ENCODE results near the gene DSG1. TPM values are rescaled to one million over a fixed set of nuclear protein-coding genes. Genes with fewer than 3 reads are reported as not detected.

Gene DSG1
- total and polyA plus RNA-seq, 7 donors: not detected

DNA sequence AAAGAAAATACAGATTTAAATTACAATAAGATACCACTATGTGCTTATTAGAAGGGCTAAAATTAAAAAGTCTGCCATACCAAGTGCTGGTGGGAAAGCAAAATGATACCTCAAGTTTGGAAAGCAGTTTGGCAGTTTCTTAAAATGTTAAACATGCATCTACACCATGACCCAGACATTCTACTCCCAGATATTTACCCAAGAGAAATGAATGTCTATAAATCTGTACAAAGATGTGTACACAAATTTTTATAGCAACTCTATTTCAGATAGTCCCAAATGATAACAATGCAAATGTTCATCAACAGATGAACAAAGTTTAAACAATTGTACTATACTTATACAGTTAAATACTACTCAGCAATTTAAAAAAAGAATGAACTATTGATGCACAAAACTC, 51.5 kb downstream of the DSG1 start:
- H3K27ac ChIP-seq: no peak overlapping the region
- H3K4me3 ChIP-seq: no peak overlapping the region
- H3K9me3 ChIP-seq: no peaks in the 10 kb centered on the region
- H3K36me3 ChIP-seq: no peaks in the 10 kb centered on the region
- no peak for DNase-seq
- H3K4me1 ChIP-seq: no peaks in the 10 kb centered on the region
- intact Hi-C loops (cut with DNase I): no loop called here
- H3K27me3 ChIP-seq: no peaks in the 10 kb centered on the region
- no peak for TF ChIP-seq POLR2AphosphoS5 (IDR thresholded peaks at IDR 0.05)
- TF ChIP-seq, protein P1, sequence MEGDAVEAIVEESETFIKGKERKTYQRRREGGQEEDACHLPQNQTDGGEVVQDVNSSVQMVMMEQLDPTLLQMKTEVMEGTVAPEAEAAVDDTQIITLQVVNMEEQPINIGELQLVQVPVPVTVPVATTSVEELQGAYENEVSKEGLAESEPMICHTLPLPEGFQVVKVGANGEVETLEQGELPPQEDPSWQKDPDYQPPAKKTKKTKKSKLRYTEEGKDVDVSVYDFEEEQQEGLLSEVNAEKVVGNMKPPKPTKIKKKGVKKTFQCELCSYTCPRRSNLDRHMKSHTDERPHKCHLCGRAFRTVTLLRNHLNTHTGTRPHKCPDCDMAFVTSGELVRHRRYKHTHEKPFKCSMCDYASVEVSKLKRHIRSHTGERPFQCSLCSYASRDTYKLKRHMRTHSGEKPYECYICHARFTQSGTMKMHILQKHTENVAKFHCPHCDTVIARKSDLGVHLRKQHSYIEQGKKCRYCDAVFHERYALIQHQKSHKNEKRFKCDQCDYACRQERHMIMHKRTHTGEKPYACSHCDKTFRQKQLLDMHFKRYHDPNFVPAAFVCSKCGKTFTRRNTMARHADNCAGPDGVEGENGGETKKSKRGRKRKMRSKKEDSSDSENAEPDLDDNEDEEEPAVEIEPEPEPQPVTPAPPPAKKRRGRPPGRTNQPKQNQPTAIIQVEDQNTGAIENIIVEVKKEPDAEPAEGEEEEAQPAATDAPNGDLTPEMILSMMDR (IDR thresholded peaks at IDR 0.05): no peak
- no peak for TF ChIP-seq EP300 (IDR thresholded peaks at IDR 0.05)

DNA sequence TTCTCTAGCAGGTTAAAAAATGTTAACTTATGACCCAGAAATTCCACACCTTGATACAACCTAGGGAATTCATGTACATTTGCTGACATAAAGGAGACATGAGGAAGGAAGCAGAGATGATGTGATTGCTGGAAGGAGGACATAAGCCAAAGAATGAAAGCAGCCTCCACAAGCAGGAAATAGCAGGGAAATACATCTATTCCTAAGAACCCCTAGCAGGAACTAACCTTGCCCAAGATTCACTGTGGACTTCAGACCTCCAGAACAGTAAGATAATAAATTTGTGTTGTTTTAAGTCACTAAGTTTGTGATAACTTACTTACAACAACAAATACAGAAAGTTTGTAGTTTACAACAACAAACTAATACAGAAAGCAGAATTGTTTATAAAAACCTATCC, 54.0 kb downstream of the DSG1 start:
- intact Hi-C loops (cut with DNase I): no loop called here

DNA sequence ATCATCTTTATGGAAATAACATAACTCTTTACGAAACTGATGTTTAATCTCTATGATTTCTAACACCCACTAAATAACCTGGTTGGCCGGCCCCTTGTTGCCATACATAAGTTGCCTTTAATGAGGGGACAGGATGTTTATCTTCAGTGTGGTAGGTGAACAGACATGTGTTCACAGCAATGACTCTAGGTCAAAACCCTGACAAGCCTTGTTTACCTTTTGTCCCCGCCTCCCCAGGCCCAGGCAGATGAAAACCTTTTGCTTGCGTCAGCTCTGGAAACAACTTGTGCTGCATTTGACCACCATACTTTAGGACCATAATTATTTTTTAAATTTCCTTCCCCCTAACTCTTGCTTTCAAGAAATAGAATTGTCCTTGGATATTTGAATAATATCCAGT, 55.7 kb downstream of the DSG1 start:
- Histone ChIP-seq H3K4me1 (no peaks in the 10 kb centered on the region), H3K27me3 (no peaks in the 10 kb centered on the region), H3K4me3 (no peak overlapping the region), H3K36me3 (no peaks in the 10 kb centered on the region), H3K27ac (no peak overlapping the region), H3K9me3 (no peaks in the 10 kb centered on the region)
- intact Hi-C loops (cut with DNase I): no loop called here
- no peak for DNase-seq
- WGBS, 2 donors: 79 to 89% methylated on average over 4 of the region's 4 CpGs
- TF ChIP-seq POLR2AphosphoS5 (IDR thresholded peaks at IDR 0.05): no peak
- no peak for TF ChIP-seq POLR2A (IDR thresholded peaks at IDR 0.05)
- TF ChIP-seq EP300 (IDR thresholded peaks at IDR 0.05): no peak
- TF ChIP-seq, protein P1 (IDR thresholded peaks at IDR 0.05): no peak

More for the DNA sequence above, 54.0 kb downstream of the DSG1 start:
- Histone ChIP-seq H3K36me3 (no peaks in the 10 kb centered on the region), H3K4me3 (no peak overlapping the region), H3K27ac (no peak overlapping the region), H3K27me3 (no peaks in the 10 kb centered on the region), H3K9me3 (no peaks in the 10 kb centered on the region), H3K4me1 (no peaks in the 10 kb centered on the region)
- DNase-seq: no peak
- no peak for TF ChIP-seq POLR2A (IDR thresholded peaks at IDR 0.05)
- TF ChIP-seq POLR2AphosphoS5 (IDR thresholded peaks at IDR 0.05): no peak
- TF ChIP-seq EP300 (IDR thresholded peaks at IDR 0.05): no peak
- TF ChIP-seq, protein P1 (IDR thresholded peaks at IDR 0.05): no peak

DNA sequence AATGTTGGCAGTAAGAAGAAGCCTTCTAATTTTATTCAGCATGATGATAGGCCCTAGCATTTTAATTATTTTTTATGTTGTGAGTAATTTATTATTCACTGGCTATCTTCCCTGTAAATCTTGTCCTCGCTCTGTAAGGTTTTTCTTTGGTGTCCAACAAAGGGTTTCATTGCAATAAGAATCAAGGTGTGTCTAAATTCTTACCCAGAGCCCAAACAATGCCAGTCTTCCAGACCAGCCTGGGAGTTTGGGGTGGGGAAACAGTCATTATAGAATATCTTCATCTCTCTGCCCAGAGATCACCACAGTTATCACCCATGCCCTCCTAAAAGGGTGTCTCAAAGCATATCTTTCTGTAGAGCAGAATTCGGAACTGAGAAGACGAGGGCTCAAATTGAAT, 58.5 kb downstream of the DSG1 start, which contains the start of gene DSG4:
Gene DSG4, plus strand, starts transcription at position 301 of the 400 bp plus-strand sequence. CDS start 135 bp downstream, outside the sequence.
- TF ChIP-seq POLR2A (IDR thresholded peaks at IDR 0.05) (no peak), EP300 (IDR thresholded peaks at IDR 0.05) (no peak), POLR2AphosphoS5 (IDR thresholded peaks at IDR 0.05) (no peak)
- TF ChIP-seq, protein P1 (IDR thresholded peaks at IDR 0.05): no peak
- no peak for DNase-seq
- H3K36me3 ChIP-seq: no peaks in the 10 kb centered on the region
- no peaks in the 10 kb centered on the region for H3K4me1 ChIP-seq
- intact Hi-C loops (cut with DNase I): no loop called here
- H3K4me3 ChIP-seq: no peak within 1 kb of the TSS
- no peak within 1 kb of the TSS for H3K27ac ChIP-seq
- no peaks in the 10 kb centered on the region for H3K27me3 ChIP-seq
- 90 to 96% methylated on average over 3 of the region's 3 CpGs for WGBS, 2 donors
- H3K9me3 ChIP-seq: no peaks in the 10 kb centered on the region

DNA sequence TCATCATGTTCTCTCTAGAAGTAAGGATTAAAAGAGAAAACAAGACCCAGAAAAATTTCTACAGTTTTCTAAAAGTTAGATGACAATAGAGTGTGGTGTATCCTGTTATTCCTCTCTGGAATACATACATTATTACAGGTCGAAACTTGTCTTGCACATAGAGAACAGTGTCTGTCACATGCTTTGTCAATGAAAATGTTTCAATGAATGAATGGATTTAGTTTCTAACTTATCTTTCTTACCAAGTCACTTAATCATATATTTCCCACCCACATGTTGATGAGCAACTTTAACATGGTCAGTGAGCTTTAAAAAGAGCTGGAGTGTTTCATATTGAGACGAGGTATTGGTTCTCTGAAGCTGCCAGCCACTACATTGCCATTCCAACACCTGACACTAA, 63.0 kb downstream of the DSG1 start:
- no peaks in the 10 kb centered on the region for H3K36me3 ChIP-seq
- H3K27me3 ChIP-seq: no peaks in the 10 kb centered on the region
- intact Hi-C loops (cut with DNase I): no loop called here
- no peak overlapping the region for H3K27ac ChIP-seq
- WGBS, 2 donors: 91 to 94% methylated on average over 2 of the region's 2 CpGs
- no peaks in the 10 kb centered on the region for H3K9me3 ChIP-seq
- no peak for TF ChIP-seq POLR2A (IDR thresholded peaks at IDR 0.05)
- TF ChIP-seq, protein P1 (IDR thresholded peaks at IDR 0.05): no peak
- no peak for TF ChIP-seq POLR2AphosphoS5 (IDR thresholded peaks at IDR 0.05)
- TF ChIP-seq EP300 (IDR thresholded peaks at IDR 0.05): no peak
- no peaks in the 10 kb centered on the region for H3K4me1 ChIP-seq
- H3K4me3 ChIP-seq: no peak overlapping the region
- DNase-seq: no peak
